OCI-LY3 (cell line): ENCODE data around the gene GJE1.

Source experiments
- CTCF ChIP-seq: fragments of 200-600, 300-600 bp; sonication (generic); IDR thresholded peaks from 2 replicates; pipeline ENCODE4 v1.5.1; 2014; ENCODE audit warnings: antibody characterized with exemption, low read length, low read depth
- EZH2phosphoT487 ChIP-seq: fragments of 200-600 bp; shearing (Covaris generic); IDR thresholded peaks from 2 replicates; pipeline ENCODE4 v1.6.1; 2018; ENCODE audit warnings: antibody characterized with exemption, mixed run types, low read depth

GRCh38 chr6:142182004-142182403 lies 49.3 kb downstream of the GJE1 start:
- no peak for TF ChIP-seq CTCF
- TF ChIP-seq EZH2phosphoT487 = no peak
